Central memory CD4-positive, alpha-beta T cell (primary cell): Measurements from ENCODE around the gene THY1.

Experiments used
- DNase-seq: peaks from one replicate; pipeline ENCODE4 v3.0.0; 2022

THY1 gene

DNA sequence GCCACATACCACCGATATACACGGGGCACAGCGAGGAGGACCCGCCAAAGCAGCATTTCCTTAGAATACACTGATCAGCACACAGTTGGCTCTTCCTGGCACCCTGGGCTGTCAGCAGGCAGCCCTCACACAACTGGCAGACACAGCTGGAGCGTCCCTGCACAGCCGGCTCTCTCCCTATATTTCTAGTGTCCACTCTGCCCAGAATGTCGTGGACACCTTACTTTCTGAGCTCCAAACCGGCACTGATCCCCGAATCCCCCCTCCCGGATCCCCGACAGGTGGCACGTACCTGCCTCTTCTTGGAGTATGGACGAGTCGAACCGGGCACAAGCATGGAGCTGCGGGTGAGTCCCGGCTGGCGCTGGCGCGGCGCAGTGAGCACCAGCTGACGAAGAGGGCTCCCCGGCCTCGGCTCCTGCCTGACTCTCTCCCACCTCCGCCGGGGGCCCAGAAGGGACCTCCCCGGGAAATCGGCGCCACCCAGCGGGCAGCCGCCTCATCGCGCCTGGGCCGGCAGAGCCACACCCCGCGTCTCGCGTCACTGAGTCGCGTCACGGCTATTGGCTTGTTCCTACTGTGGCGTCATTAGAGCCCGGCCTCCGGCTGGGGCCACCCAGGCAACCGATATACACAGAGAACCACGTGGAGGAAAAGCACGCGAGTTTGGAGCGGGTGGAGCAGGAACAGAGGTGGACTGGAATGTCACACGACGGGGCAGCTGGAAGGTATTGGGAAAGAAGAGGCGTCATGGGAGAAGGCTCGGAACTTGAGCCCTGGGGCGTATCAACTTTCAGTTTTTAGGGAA lies 41.6 kb downstream of the THY1 start, which contains the start of gene USP2:
TSS of gene USP2 (minus strand) at position 510 of the 808 bp plus-strand sequence. CDS start 8,210 bp downstream, outside the sequence.
- DNase-seq, result peak; percentile 97

DNA sequence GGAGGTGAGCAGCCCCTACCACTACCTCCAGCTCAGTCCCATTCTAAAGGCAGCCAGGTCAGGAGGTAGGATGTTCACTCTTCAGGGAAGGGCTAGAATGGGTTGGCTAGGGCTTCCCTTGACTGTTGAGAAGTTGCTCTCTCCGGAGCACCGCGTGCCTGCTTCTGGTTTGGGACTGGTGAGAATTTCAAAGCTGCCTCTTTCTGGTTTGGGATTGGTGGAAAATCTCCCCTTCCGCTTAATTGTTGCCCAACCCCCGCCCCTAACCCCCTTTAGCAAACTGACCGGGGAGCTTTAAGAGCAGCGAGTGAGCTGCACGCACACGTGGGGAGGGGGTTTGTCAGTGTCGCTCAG lies 42.2 kb downstream of the THY1 start:
- DNase-seq, result no peak

DNA sequence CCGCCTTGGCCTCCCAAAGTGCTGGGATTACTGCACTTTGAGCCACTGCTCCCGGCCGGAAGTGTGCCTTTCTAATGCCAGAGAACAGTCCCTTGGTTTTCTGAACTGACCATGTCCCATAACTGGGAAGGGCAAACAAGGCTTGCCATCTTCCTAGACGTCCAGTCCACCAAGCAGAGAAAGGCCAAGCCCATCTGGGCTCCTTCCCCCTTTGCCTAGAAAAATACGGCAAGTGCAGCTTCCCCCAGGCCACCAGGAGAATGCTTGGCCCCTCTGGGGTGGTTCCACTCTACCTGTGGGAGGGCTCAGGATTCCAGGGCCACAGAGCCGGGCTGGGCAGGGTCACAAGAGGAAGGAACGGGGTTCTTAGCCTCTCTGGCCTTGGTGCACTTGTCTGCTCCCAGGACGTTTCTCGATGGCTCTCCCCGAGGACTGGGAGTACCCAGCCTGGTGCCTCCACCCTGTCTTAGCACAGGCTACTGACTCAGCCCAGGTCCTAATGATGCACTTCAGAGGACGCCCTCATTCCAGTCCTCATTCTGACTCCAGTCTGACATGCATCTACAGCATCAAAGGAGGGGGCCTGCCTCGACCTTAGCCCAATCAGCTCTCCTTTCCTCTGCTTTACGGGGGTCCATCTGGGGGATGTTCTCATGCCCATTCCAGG lies 42.7 kb downstream of the THY1 start:
- DNase-seq, result no peak

DNA sequence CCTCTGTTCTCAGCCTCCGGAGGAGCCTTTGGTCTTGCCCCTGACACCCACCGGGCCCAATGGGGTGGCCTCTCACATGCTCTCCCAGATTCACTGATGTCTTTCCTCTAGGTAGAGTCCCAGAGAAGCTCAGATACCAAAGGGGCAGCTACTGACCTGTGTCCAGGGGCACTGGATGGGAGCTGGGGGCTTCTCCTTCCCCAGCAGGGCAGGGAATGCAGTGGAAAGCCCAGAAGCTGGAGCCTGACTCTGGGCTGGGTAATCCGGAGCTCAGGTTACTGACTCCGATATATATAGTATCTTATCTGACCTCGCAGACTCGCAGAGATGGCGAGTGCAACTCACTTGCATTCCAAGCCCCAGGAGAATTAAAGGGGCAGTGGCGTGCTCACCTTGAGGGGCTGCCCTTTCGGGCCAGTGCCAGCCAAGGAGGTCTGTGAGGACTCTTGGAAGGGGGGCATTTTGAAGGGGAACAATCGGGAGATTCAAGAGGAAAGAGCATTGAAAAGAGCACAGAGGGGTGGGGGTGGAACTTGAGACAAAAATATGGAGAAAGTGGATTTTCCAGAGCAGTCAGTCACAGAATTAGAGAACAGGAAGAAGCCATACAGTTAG lies 44.0 kb downstream of the THY1 start:
- no peak for DNase-seq

DNA sequence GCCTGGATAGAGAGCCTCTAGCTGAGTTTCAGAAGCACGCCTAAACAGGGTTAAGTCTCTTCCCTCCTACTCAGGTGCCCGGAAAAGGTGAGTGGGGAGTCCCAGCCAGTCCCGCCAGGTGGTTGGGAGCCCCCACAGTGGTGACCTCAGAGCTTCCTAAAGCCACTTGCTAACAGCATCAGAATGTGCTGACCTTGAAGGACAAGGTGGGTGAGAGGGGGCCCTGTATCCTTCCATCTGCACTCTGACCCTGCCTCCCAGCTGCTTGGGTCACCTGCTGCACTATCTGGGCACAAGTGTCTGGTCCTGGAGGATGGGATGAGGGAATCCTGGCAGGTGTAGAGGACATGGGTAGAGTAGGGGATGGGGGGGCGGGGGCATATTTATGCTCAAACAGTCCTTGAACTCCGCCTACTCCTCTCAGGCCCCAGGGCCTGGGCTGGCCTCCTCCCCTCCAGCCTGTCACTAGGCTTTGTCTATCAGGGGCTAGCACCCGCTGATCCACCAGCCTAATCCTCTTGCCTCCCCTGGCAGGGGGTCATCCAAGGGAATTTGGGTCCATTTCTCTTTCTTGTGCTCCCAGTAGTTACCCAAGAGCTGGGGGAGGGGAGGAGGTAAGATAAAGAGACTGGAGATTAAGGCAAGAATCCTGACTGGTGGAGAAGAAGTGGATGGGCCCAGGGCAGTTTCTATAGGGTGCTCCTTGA lies 44.9 kb downstream of the THY1 start:
- no peak for DNase-seq

DNA sequence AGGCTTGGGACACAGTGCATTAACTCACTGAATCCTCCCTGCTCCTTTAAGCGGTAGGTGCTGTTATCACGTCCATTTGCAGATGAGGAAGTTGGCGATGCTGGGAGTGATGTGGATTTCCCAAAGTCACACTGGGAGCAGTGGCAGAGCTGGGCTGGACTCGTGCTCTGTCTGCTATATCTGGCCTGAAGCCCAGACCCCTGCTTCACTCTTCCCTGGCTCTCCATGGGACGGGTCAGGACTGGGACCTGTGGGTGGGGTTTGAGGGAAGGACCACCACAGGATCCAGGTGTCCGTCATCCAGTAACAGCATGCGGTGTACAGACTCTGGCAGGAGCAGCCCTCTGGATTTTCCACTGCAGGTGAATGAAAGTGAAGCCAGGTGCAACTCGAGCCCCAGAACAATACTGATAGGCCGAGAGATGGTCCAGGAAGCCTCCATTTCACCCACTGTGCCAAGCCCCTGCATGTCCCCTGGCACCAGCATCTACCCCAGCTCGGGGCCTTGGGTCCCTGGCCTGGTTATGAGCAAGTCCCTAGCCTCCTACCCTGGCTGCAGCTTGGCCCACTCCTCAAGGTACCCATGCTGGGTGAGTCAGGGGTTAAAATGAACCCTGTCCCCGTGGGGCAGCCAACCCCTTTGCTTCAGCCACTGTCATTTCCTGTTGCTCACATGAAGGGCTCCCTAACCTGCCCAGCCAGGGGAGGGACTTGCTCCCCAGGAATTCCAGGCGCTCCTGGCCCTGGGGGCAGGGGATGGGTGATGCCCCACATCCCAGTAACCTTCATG lies 45.7 kb downstream of the THY1 start:
- DNase-seq, result no peak

DNA sequence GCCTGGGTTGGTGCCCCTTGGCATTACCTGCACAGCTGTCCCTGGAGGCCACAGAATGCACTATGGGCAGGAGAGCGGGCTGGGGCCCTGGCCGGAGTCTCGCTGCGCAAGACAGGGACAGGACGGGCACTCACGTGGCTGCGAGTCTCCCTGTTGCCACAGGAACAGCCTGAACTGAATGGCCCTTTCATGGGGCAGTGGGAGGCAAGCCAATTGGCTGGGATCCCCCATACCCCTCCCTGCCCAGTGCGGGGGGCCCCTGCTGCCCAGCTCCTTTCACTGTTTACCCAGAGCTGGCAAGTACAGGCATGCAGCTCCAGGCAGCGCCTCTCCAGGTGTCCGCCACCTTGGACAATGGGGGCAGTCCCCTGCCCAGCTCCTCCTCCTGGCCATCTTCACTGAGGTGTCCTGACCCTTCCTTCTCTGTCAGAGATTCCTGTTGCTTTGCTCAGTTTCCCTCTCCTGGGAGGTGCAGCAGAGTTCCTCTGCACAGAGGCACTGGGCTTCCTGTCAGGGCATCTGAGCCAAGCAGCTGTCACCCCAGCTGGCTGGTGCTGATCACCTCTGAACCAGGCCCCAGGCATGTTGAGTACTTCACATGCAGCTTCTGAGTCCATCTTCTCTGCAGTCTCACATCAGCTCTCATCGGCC lies 46.6 kb downstream of the THY1 start:
- no peak for DNase-seq

DNA sequence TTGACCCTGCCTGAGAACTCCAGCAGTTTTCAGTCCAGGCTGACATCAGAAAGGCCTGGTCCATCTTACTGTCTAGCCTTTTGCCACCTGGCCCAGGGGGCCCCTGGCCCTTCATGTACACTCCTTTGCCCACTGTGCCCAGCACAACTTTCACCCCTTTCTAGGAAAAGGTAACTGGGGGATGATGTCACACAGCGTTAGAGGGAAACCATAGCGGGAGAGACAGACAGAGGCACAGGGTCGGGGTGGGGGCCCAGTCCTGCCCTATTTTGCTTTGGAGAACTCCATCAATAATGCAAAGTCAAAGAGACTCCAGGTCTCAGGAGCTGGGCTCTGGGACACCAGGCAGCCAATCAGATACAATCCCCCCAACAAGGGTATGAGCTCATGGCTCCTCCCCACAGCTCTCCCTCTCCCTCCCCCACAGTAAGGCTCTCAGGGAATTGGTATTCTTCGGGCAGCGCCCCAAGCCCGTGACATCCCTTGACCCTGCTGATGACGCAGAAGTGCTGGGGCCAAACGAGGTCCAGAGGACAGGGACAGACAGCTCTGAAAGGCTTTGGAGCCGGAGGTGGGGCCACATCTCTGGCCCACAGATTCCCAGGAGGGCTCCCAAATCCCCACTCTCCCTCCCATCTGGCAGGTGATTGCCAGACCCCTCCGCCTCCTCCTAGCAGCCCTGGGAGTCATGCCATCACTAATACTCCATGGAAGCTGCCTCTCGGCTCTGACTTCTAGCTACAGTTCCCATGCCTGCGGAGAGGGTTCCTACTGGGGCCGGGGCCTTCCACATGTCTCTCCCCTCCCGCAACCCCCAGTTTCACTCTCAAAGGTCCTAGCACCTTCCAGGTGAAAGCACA lies 47.4 kb downstream of the THY1 start:
- no peak for DNase-seq

DNA sequence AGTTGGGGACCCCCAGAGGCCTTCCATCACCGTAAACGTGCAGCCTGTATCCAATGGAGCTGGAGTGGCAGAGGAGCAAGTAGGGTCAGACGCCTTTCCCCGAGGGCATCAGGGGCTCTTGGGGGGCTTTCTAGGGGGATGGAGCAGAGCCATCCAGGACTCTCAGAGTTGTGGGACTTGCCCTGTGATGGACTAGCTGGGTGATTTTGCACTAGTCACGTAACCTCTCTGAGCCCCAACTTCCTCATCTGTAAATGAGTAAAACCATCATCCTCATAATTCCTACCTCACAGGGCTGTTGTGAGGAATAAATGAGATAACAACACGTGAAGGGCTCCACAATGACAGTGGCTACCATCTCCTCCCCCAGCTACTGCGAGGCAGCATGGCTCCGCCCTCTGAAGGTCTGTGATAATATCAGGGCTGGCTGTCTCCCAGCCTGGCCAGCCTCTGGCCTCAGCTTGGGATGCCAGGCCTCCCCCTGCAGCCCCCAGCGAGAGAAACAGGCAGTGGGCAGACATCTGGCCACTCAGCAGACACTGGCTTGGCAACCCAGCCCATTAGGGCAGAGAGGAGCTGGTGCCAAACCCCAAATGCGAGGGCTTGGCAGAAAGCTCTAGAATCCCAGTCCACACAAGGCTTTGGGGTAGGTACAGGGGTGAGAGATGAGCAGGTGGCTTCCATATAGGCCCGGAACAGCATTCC lies 48.2 kb downstream of the THY1 start:
- DNase-seq, result no peak

DNA sequence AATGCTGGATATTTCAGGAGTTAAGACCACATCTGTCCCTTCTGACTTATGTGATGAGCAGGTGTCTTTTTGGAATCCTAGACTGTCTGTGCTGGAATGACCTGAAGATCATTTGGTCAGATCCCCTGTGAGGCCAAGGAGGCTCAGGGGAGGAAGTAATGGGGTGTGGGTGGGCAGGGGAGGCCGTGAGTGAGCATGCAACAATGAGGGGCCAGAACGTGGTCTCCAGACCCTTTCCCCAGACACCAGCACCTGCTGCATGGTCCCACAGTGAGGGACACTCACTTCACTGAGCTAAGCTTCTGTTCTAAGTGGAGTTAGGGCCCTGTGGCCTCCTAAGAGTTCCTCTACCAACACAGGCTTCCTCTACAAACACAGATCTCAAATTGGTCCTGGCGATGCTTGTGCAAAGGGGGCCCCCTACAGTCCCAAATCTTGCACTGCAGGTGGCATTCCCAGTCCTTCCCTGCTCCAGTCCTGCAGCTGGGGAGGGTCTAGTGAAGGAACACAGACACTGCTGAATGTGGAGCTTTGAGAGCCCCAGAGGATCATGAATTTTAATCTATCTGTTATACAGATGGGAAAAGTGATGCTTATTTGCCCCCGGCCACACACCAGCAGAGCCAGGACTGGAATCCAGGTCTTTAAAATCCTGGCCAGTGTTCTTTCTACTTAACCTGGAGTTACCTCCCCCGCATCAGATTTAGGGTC lies 48.9 kb downstream of the THY1 start:
- peak; percentile 29 for DNase-seq

DNA sequence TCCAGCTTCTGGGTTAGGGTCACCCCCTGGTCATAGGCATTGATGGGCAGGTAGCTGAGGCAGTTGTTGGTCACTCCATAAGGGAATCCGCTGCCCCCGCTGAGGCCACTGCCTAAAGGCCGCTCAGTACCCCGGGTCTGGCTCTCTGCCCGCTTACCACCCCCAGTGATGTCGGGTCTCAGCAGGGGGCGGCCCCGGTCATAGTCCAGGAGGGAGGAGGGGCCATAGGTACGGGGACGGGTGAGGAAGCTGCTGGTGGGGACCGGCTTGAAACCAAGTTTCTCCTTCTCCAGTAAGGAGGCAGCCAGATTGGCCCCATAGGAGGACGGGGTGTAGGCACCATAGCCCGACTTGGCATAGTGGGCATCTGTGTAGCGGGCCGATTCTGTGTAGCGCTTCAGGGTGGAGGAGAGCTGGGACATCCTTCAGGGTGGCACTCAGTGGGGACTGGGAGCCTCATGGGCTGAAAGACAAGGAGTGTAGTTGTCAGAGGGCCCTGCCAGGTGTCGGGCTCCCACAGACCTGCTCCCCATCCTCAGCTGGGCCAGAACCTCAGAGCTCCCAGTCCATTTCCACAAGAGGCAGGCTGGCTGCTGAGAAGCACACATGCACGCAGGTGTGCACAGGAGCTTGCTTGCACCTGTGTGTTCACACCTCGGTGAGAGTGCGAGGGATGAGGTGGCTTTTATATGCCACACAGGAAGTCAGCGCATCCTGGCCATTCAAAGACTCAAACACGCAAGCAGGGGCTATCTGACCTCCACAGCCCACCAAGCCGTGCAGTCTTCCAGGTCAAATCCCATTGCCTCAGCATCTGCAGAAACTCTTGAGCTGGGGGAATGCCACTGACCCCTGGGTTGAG lies 49.7 kb downstream of the THY1 start:
- DNase-seq, result no peak

DNA sequence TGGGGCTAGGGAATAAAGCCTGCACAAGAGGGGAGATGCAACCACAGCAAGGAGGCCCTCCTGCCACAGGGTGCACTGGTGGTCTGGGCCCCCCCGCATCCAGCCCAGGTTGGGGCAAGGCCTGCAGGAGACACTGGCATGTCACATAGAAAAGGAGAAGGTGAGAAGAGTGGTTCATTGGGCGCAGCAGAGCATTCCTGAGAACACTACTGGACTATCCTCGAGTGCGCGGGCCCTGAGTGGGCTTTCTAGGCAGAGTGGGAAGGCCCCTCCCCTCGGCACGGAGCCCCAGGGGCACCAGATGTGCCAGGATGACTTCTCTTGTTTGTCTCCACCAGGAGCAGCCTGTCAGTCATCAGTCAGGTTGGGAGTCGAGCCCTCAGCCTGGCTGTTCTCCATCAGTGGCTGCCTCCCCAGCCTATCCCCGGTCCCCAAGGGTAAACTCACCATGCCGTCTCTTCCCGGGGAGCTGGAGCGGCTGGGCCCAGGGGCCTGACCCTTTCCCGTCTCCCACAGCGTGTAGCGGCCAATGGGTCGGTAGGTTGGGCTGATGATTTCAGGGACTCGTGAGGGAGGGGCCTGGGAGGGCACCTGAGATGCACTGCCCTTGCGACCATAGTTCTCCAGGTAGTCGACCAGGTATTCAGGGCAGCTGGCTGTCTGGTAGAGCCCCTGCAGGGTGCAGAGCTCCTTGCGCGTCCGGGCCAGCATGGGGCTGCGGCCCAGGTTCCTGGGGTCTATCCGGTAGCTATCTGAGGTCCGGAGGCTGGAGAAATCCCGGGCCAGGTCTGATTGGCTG lies 50.5 kb downstream of the THY1 start:
- no peak for DNase-seq

DNA sequence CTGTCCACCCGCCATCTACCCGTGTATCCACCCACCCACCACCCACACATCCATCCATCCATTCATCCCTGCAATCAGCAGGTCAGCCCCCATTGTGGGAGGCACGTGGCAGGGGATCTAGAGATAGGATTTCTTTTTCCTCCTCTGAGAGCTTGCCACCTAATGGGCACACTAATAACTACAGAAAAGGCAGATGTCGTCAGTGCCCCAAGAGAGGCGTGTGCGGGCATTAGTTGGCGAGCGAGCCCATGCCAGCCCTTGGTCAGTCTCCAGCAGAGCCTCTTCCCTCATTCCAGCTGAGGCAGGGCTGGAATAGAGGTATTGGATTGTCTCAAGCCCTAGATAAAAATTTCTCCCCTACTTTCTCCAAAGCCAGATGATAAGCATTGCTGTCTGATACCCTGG lies 51.2 kb downstream of the THY1 start:
- DNase-seq, result no peak

DNA sequence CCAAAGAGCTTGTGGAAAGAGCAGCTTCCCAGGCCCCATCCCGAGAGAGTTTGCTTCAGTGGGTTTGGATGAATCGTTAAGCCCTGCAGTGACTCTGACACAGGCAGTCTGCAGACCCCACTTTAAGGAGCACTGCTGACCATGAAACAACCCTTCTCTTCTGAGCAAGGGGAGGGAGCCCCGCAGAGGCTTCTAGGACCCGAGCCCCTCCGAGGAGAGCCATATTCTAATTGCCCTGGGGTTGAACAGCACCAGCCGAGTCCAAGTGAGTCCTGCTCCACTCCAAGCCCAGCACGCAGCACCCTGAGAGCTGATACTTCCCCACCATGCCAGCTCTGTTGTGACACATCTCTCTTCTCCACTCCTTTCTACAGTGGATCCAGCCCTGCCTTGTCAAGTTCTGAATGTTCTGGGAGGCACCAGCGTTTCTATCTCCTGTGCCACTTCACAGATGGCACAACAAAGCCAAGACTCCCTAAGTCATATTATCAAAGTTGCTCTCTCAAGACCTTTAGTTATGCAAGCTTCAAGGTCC lies 51.8 kb downstream of the THY1 start:
- no peak for DNase-seq

DNA sequence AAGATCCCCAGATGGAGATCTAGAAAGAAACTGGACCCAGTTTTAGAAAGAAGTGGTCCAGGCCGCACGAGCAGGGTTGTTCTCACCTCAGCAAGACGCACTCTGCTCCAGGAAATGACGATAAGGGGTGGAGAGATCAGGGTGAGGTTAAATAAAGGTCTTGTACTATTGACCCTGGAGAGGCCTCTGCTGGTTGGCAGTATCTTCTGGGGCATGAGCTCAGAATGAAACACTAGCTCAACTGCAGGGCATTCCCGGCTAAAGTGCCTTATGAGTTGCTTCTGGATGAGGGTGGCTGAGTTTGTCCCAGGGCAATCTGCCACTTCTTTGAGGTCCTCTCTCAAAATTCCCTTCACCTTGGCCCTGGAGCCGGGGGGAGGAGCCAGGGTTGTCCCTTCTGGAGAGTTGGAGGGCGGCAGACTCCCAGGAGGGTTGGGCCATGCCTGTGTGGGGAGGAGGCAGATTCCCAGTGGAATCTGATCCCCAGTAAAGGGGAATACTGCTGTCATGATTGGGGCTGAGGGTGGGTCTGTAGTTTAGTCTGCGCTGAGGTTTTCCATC lies 52.4 kb downstream of the THY1 start:
- peak; percentile 36 for DNase-seq

DNA sequence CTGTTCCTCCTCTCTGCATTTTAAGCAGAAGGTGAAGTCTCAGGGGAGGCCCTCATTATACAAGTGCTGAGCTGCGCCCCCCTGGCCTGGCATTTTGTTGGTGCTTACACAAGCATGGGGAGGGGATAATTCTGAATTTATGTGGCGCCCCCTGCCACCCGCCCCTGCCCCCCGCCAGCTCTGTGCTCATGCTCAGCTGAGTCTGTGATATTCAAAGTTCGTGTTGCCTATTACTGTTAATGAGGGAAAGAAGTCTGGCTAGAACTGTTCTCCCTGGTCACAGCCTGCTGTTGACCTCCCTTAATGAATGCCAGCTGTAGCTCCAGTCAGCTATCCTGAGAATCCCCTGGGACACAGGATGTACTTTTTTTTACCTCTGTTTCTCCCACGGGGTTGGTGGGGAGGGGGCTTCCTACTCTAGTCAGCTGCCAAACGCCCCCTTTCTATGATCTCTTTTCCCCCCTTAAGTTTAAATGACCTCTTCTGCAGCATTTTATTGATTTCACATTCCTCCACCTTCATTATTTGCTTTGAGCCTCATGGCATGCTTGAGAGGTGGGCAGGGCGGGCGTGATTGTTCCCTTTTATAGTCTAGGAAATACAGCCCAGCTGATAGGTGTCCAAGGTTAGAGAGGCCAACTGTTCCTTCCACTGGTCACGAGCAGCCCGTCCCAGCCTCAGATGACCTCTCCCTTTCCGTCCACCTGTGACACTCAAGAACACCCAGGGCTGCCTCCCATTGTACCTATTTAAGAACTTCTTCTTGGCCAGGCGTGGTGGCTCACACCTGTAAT lies 53.6 kb downstream of the THY1 start:
- no peak for DNase-seq
